ENCODE data around the gene KLF5.
"Not testable (repeated sequence)": the region's sequence is repeated elsewhere in the genome, so short reads cannot be mapped to it uniquely, and the experiment has no call there.

KLF5 gene

GRCh38 chr13:73058736-73059459, at the start of gene KLF5:
Gene KLF5, plus strand, starts transcription at chr13:73059005. Its CDS starts 323 bp downstream, at chr13:73059328.
- DNase-seq (ENCODE audit: low read depth in 3 of 3) = peak; percentile 91 to 94 (median 92)

- DNase-seq (ENCODE audit: low read depth in 3 of 3) = no peak
Observed at GRCh38 chr13:73011751-73012150, 47.1 kb upstream of the KLF5 start.

- no peak for DNase-seq (ENCODE audit: low read depth in 3 of 3)
Observed at GRCh38 chr13:73015805-73016204, 43.0 kb upstream of the KLF5 start.

GRCh38 chr13:73018336-73018735, 40.5 kb upstream of the KLF5 start:
- DNase-seq (ENCODE audit: low read depth in 3 of 3) = no peak

- DNase-seq (ENCODE audit: low read depth in 3 of 3) = no peak
Observed at GRCh38 chr13:73025217-73026012, 33.4 kb upstream of the KLF5 start.

- DNase-seq (ENCODE audit: low read depth in 3 of 3) = no peak
Observed at GRCh38 chr13:73034901-73035300, 23.9 kb upstream of the KLF5 start.

- DNase-seq (ENCODE audit: low read depth in 3 of 3) = no peak
Observed at GRCh38 chr13:73035660-73036059, 23.1 kb upstream of the KLF5 start.

- DNase-seq (ENCODE audit: low read depth in 3 of 3) = no peak
Observed at GRCh38 chr13:73036566-73036965, 22.2 kb upstream of the KLF5 start.

GRCh38 chr13:73038064-73038463, 20.7 kb upstream of the KLF5 start:
- no peak for DNase-seq (ENCODE audit: low read depth in 3 of 3)

GRCh38 chr13:73039201-73040108, 19.4 kb upstream of the KLF5 start:
- no peak for DNase-seq (ENCODE audit: low read depth in 3 of 3)

GRCh38 chr13:73040484-73040883, 18.3 kb upstream of the KLF5 start:
- DNase-seq (ENCODE audit: low read depth in 3 of 3) = no peak

- no peak for DNase-seq (ENCODE audit: low read depth in 3 of 3)
Observed at GRCh38 chr13:73040968-73041596, 17.7 kb upstream of the KLF5 start.

GRCh38 chr13:73045031-73045430, 13.8 kb upstream of the KLF5 start:
- no peak for DNase-seq (ENCODE audit: low read depth in 3 of 3)

- DNase-seq (ENCODE audit: low read depth in 3 of 3) = not testable (repeated sequence)
Observed at GRCh38 chr13:73048615-73049014, 10.2 kb upstream of the KLF5 start.

- no peak for DNase-seq (ENCODE audit: low read depth in 3 of 3)
Observed at GRCh38 chr13:73054712-73055111, 4.1 kb upstream of the KLF5 start.

- DNase-seq (ENCODE audit: low read depth in 3 of 3) = no peak
Observed at GRCh38 chr13:73055813-73056564, 2.8 kb upstream of the KLF5 start.

GRCh38 chr13:73056565-73056962, 2.2 kb upstream of the KLF5 start:
- no peak for DNase-seq (ENCODE audit: low read depth in 3 of 3)

GRCh38 chr13:73057284-73058063, 1.3 kb upstream of the KLF5 start:
- DNase-seq (ENCODE audit: low read depth in 3 of 3) = no peak

GRCh38 chr13:73058064-73058313, 816 bp upstream of the KLF5 start:
- no peak for DNase-seq (ENCODE audit: low read depth in 3 of 3)

- DNase-seq (ENCODE audit: low read depth in 3 of 3) = no peak
Observed at GRCh38 chr13:73058432-73058735, 421 bp upstream of the KLF5 start.

Measured in stimulated activated CD4-positive, alpha-beta T cell treated with anti-CD3 and anti-CD28 coated beads, TNF-alpha, amount 100 ng/mL, for 4 hours (primary cell).